PC-3 (cell line): ENCODE data around the gene MON2.

Source experiments
- EZH2phosphoT487 ChIP-seq: fragments of 300-600 bp; sonication (generic); IDR thresholded peaks from 2 replicates; pipeline ENCODE4 v1.6.1; 2018; ENCODE audit warnings: mild to moderate bottlenecking, antibody characterized with exemption, low read length, borderline replicate concordance
- TF ChIP-seq, protein P1 (sequence below): fragments of 300-600 bp; sonication (generic); conservative IDR thresholded peaks from 2 replicates; pipeline ENCODE4 v1.5.1; 2017; ENCODE audit warnings: antibody characterized with exemption, low read depth, mild to moderate bottlenecking, low read length

DNA sequence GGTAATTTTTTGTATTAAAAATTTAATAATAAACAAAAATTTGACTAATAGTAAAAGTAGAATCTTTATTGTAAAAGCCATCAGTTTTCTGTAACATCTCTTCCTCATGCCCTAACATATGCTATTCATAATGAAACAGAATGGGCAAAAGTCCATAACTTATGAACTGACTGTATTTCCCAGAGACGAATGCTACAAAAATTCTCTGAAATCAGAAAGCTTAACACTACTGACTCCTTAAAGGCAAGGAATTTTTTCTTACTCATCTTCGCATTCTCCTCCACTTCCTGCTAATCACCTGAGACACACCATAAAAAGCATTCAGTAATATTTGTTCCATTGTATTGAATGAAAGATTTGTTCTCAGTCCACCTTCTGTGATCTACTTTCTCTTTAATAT is 17.6 kb downstream of the MON2 start:
- TF ChIP-seq, protein P1, sequence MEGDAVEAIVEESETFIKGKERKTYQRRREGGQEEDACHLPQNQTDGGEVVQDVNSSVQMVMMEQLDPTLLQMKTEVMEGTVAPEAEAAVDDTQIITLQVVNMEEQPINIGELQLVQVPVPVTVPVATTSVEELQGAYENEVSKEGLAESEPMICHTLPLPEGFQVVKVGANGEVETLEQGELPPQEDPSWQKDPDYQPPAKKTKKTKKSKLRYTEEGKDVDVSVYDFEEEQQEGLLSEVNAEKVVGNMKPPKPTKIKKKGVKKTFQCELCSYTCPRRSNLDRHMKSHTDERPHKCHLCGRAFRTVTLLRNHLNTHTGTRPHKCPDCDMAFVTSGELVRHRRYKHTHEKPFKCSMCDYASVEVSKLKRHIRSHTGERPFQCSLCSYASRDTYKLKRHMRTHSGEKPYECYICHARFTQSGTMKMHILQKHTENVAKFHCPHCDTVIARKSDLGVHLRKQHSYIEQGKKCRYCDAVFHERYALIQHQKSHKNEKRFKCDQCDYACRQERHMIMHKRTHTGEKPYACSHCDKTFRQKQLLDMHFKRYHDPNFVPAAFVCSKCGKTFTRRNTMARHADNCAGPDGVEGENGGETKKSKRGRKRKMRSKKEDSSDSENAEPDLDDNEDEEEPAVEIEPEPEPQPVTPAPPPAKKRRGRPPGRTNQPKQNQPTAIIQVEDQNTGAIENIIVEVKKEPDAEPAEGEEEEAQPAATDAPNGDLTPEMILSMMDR = no peak
- no peak for TF ChIP-seq EZH2phosphoT487
